ENCODE data around the gene LGALS9C.
"Not testable (repeated sequence)": the region's sequence is repeated elsewhere in the genome, so short reads cannot be mapped to it uniquely, and the experiment has no call there.

- TF ChIP-seq POLR2A, CTCF (IDR thresholded peaks at IDR 0.05): not testable (repeated sequence)
Measured at GRCh38 chr17:18528899-18529500, 52.4 kb downstream of the LGALS9C start.

Data from vagina (tissue), 2 donors.